Left colon (tissue), 2 donors: Measurements from ENCODE around the gene UVSSA. TPM values are rescaled to one million over a fixed set of nuclear protein-coding genes. Genes with fewer than 3 reads are reported as not detected.
A peak's percentile ranks its signal among the peaks of the same experiment; 100 is the strongest.

Source experiments
- ATAC-seq: fragments of 200-7000 bp; cut with Tn5 transposase; one replicate; pipeline ENCODE4 v1.9.1; 2020; ENCODE audit warnings: mild to moderate bottlenecking, moderate library complexity
- DNase-seq, 2 donors: peaks; one replicate each; pipeline ENCODE4 v3.0.0-alpha.2; 2020
- intact Hi-C, 2 donors: fragments of 100-400 bp; cut with DNase I in 1 of 2; cut with micrococcal nuclease in 1 of 2; formaldehyde crosslinking; loops; one replicate each; pipeline versions ENCODE4 v1.11.2 to v1.14.0; 2022; cut with DNase I, micrococcal nuclease
- total RNA-seq, 2 donors: library from RNA; stranded (reverse); fragmentation: NEBNext Ultra II Directional; extraction: Animal tissue kit (Norgen Biotek cat#: 25700); gene quantifications; one replicate each; pipeline ENCODE4 v1.2.1, GENCODE V29; 2021
- donor health status: DM: no; HTN: no; CAD: no.
- donor health status: DM: yes; HTN: yes; CAD: no.

The UVSSA gene
- total RNA-seq, 2 donors from 2014 or later: 26.7 to 33.1 TPM

DNA sequence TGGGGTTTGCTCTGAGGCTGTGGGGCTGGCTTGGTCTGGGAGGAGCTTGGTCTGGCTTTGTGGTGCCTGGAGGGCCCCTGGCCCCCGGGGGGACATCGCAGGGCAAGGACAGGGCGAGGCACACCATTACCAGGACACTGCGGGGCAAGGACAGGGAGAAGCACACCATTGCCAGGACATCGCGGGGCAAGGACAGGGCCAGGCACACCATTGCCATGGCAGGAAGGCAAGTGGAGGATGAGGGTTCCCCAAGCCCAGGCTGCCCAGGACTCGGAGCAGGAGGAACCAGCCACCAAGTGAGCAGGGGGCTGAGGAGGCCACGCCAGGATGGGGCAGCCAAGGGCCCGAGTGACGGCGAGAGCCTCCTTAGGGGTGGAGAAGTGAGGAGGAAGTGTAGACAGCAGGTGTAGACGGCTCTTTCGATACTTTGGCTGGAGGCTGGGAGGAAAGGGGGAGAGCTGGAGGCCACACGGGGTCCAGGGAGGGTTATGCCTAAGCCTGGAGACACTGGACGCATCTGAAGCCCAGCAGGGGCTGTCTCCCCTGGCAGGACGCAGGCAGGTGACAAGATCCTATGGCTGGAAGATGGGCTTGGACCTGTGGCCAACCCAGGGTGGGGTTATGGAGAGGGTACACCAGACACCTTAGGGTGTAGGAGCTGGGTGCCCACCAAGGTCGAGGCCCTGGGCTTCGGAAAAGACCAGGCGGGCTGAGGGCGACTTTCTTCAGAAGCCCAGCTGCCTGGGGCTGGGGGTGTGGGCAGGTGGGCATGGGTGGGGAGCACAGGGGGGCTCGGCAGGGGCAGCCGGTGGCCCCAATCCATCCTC is 51.9 kb downstream of the UVSSA start:
- ATAC-seq (no peak), DNase-seq (peak in 1 of 2 donors; percentile 5)
- intact Hi-C loops: no loop called here

DNA sequence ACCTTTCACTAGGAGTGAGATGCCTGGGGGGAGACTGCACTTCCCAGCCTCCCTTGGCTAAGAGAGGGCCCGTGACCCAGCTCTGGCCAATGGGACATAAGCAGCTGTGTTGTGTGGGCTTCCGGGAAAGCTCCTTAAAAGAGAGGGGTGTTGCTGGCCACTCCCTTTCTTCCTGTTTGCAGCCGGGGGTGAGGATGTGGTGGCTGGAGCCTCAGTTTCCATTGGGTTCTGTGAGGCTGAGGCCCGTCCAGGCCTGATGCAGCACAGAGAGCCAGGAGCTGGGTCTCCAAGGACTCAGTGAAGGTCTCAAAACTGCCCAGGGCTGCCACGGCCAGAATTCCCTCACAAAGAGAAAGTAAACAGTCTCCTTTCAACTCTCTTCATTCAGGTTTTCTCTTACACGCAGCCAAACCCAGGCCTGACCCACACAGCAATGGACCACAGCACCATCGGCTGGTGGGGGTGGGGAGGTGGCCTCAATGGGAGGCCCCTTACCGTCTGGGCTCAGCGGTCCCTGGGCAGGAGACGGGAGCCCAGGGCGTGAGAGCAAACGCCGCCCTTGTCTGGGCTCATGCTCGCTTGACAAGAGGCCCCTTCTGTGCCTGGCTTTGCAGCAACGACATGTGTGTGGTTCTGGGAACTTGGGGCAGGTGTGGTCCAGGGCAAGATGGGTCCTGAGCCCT is 52.6 kb downstream of the UVSSA start:
- no peak for ATAC-seq
- intact Hi-C loops: no loop called here
- DNase-seq: peak in 1 of 2 donors; percentile 17

- DNase-seq (no peak), ATAC-seq (no peak)
These were observed 53.3 kb downstream of the UVSSA start for GRCh38 chr4:1400191-1400805.

GRCh38 chr4:1400831-1401408 is 53.9 kb downstream of the UVSSA start:
- no peak for ATAC-seq
- intact Hi-C loops: no loop called here
- peak in 1 of 2 donors; percentile 5 for DNase-seq

More at GRCh38 chr4:1400191-1400805, 53.3 kb downstream of the UVSSA start:
- intact Hi-C loops: no loop called here

DNA sequence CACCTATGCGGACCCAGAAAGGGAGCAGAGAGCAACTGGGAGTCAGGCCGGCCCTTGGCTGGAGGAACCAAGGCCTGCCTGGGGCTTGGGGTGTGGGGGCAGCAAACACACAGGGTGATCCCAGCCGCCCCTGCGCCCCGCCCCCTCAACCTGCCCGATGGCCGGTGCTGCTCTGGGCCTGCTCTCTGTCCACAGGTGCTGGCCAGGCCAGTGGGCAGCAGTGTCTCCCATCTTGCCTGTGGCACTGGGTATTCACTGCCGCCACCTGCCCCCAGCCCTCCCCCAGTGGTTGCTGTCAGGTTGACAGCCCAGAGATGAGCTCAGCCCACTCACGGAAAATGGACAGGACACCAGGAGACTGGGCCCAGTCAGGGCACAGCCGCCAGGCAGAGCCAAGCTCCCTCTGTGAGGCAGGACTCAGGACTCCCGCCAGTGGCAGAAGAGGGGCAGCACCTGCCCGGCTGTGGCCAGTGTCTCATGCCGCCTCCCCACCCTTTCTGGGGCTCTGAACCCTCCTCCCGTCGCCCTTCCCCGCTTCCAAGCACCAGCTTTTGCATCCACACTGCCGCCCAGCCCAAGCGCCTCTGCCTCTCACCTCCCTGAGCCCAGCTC is 54.5 kb downstream of the UVSSA start:
- intact Hi-C loops: no loop called here
- DNase-seq: peak in 1 of 2 donors; percentile 18
- no peak for ATAC-seq

- ATAC-seq (no peak), DNase-seq (peak in 1 of 2 donors; percentile 21)
- intact Hi-C loops: no loop called here
These were observed 55.1 kb downstream of the UVSSA start for GRCh38 chr4:1402021-1402515.

GRCh38 chr4:1402516-1403091 is 55.6 kb downstream of the UVSSA start:
- DNase-seq: no peak
- no peak for ATAC-seq
- intact Hi-C loops: no loop called here

DNA sequence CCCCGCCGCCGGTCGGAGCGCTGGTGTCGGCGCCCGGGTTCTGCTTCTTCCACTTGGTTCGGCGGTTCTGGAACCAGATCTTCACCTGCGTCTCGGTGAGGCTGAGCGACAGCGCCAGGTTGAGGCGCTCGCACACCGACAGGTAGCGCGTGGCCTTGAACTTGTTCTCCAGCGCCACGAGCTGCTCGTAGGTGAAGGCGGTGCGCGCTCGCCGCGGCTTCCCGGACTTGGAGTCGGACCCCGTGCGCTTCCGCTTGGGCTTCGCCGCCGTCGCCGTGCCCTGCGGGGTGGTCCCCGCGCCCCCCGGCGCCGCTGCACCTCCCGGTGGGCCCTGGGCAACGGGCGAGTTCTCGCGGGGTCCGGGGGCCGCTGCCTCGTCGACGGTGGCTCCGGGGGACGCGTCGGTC is 56.2 kb downstream of the UVSSA start:
- intact Hi-C loops: no loop called here
- peak in 1 of 2 donors; percentile 12 for DNase-seq
- no peak for ATAC-seq

- ATAC-seq: no peak
- intact Hi-C loops: no loop called here
- DNase-seq: peak in 1 of 2 donors; percentile 8
These were observed 56.9 kb downstream of the UVSSA start for GRCh38 chr4:1403591-1404572.

GRCh38 chr4:1404573-1405253 is 57.7 kb downstream of the UVSSA start:
- DNase-seq: peak in 1 of 2 donors; percentile 11
- ATAC-seq: no peak
- intact Hi-C loops: no loop called here

DNA sequence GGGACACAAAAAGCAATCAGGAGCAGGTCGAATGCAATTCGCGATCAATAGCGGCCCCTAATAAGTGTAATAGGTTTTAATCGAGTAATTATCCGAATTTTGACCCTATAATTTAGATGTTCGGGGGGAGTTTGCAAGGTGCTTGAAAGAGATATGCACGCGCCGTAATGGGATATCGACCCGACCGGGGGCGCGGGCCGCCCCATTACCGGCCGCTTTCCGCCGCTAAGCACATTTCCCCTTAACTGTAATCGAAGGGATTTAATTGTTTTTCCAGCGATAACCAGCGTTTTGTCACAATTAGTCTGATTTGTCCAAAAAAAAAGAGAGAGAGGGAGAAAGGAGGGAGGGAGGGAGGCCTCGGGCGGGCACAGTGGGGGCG is 58.2 kb downstream of the UVSSA start:
- ATAC-seq (no peak), DNase-seq (no peak)
- intact Hi-C loops: no loop called here

GRCh38 chr4:1405636-1406393 is 58.8 kb downstream of the UVSSA start:
- intact Hi-C loops: no loop called here
- DNase-seq (peak in 1 of 2 donors; percentile 8), ATAC-seq (no peak)

DNA sequence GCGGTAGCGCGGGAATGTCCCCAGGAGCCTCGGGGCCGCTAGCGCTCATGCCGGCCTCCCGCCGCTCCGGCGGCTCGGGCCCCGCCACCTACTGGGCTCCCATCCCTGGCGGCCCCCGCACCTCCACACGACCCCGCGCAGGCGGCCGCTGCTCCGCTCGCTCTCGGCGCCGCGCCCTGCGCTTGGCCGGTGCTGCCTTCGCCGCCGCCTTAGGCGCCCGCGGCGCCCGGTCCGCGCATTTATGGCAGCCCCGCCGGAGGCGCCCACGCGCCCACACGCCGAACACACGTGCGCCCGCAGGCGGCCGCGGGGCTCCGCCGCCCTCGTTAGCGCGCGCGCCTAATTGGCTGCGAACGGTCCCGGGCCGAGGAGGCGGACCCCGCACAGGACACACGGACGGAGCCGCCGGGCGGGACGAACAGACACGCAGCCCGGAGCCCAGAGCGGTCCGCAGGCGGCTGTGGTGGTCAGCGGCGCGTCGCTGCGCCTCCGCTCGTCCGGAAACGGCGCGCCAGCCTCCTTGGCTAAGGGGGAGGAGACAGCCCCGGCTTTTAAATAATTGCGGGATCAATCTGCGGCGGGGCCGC is 59.5 kb downstream of the UVSSA start, which contains the start of gene NKX1-1:
TSS of gene NKX1-1 (minus strand) at position 49 of the 587 bp plus-strand sequence. CDS start at position 49, 0 bp downstream.
- intact Hi-C loops: no loop called here
- DNase-seq (no peak), ATAC-seq (no peak)

GRCh38 chr4:1406981-1407656 is 60.1 kb downstream of the UVSSA start:
- DNase-seq (peak in 1 of 2 donors; percentile 11), ATAC-seq (no peak)
- intact Hi-C loops: no loop called here
